Ovary (tissue), 10 donors: ENCODE measurements around the gene WRNIP1. TPM values are rescaled to one million over a fixed set of nuclear protein-coding genes. Genes with fewer than 3 reads are reported as not detected.

ENCODE experiments used
- DNase-seq, 5 donors: peaks; one replicate each; pipeline ENCODE4 v3.0.0-alpha.2; 2019 to 2020
- H3K27ac ChIP-seq, 2 donors: fragments of 200-600 bp; one replicate each; pipeline versions ENCODE4 v1.5.1 to v1.8.0; 2019 to 2022
- H3K27me3 ChIP-seq: fragments of 200-600 bp; one replicate; pipeline ENCODE4 v1.8.0; 2022
- H3K36me3 ChIP-seq: fragments of 200-600 bp; sonication (generic); one replicate; pipeline ENCODE4 v1.5.1; 2019
- H3K4me1 ChIP-seq: one replicate; pipeline ENCODE4 v1.8.1; 2013; ENCODE audit warnings: mild to moderate bottlenecking, moderate library complexity; ENCODE audit not compliant: insufficient read depth
- H3K4me3 ChIP-seq: fragments of 200-600 bp; sonication (generic); one replicate; pipeline ENCODE4 v1.5.1; 2017
- H3K9me3 ChIP-seq, 2 donors: fragments of 200-600 bp in 1 of 2; sonication (generic) in 1 of 2; one replicate each; pipeline versions ENCODE4 v1.5.1 to v1.8.1; 2013 to 2019; ENCODE audit warnings: mild to moderate bottlenecking in 1 of 2, moderate library complexity in 1 of 2
- CTCF ChIP-seq, 3 donors: fragments of 450-650 bp in 2 of 3; fragments of 200-600 bp in 1 of 3; IDR thresholded peaks; one replicate each; pipeline versions ENCODE4 v1.5.1 to v1.8.0; 2016 to 2022; ENCODE audit warnings: antibody characterized with exemption in 3 of 3, mild to moderate bottlenecking in 1 of 3
- EP300 ChIP-seq: sonication (generic); formaldehyde crosslinking; IDR thresholded peaks from one replicate; pipeline ENCODE4 v1.6.1; 2017; ENCODE audit warnings: antibody characterized with exemption
- POLR2A ChIP-seq: fragments of 450-650 bp; IDR thresholded peaks from one replicate; pipeline ENCODE4 v1.6.1; 2017; ENCODE audit warnings: antibody characterized with exemption, mild to moderate bottlenecking, moderate library complexity
- WGBS, 3 donors: extraction: QIAGEN DNeasy Blood & Tissue Kit in 1 of 3; methylation state at CpG; one replicate each; pipeline versions ENCODE4 v1.1.5 to v1.1.7; 2013 to 2017; 5-methylcytosine and 5-hydroxymethylcytosine counted together
- intact Hi-C, 4 donors: fragments of 100-400 bp; cut with DNase I; formaldehyde crosslinking; loops; one replicate each; pipeline versions ENCODE4 v1.11.0 to v1.15.1; 2022 to 2023
- long read RNA-seq, 3 donors: library from polyadenylated mRNA in 2 of 3; unstranded in 2 of 3; transcript quantifications; one replicate each; pipeline ENCODE4 v2.0.0 and lab custom pipeline, GENCODE V29; 2021 to 2026
- polyA plus RNA-seq, 2 donors: library from polyadenylated mRNA; stranded (reverse); fragments of 200-250 nt in 1 of 2; fragments of 350-450 nt in 1 of 2; fragmentation: Illumina TruSeq in 1 of 2; extraction: RNeasy Lipid Tissue Mini Kit (QIAGEN cat#74804) in 1 of 2; gene quantifications; one replicate each; pipeline ENCODE4 v1.2.3, GENCODE V29; 2013 to 2014
- total RNA-seq, 7 donors: library from RNA; depleted of rRNA in 2 of 7; stranded (reverse); fragments of >200 nt in 2 of 7; fragmentation: NEBNext Ultra II Directional in 3 of 7; extraction: Animal tissue kit (Norgen Biotek cat#: 25700) in 3 of 7; gene quantifications; one replicate each; pipeline versions ENCODE4 v1.1.0 to v1.2.4, GENCODE V29; 2016 to 2023
- donor health status: DM: no; HTN: no; CAD: no; lungs with moderate emphysema.
- donor health status: DM: no; HTN: no; CAD: no.
- donor health status: Bipolar disorder and iron deficiency.
- donor health status: DM: yes; HTN: yes; CAD: no.
- donor health status: DM: no; HTN: no; CAD: no.
- donor health status: DM: yes; HTN: yes; CAD: no.

WRNIP1 gene
- total RNA-seq (10 to 100 TPM; 30.4 to 73.4 (median 34.6) TPM), polyA plus RNA-seq (10 to 100 TPM; 33.9 to 39.5 TPM)
- long read RNA-seq, donor 1, partial matches to known transcripts, result 3 of 4 reads
- long read RNA-seq, donor 1, other reads (novel, unspliced or antisense), result 1 of 4 reads
- long read RNA-seq, donor 2, transcript WRNIP1-204 (7 exons, 2,670 nt), result major isoform, 13 of 14 reads
- long read RNA-seq, donor 2, partial matches to known transcripts, result 0 of 14 reads
- long read RNA-seq, donor 2, other reads (novel, unspliced or antisense), result 0 of 14 reads
- long read RNA-seq, donor 3, transcript WRNIP1-203 (7 exons, 2,595 nt), result minor isoform, 8 of 190 reads
- long read RNA-seq, donor 3, transcript WRNIP1-204 (7 exons, 2,670 nt), result major isoform, 170 of 190 reads
- long read RNA-seq, donor 3, partial matches to known transcripts, result 4 of 190 reads
- long read RNA-seq, donor 3, other reads (novel, unspliced or antisense), result 8 of 190 reads

- 0% methylated on average over 35 to 104 of the region's 104 CpGs for WGBS, 3 donors
- DNase-seq, result peak; percentile 98 to 99 (median 99)
- Histone ChIP-seq H3K9me3 (no peaks in the 10 kb centered on the region), H3K27me3 (no peaks in the 10 kb centered on the region), H3K4me1 (peaks cover 11% of the 10 kb centered on the region), H3K4me3 (peak within 1 kb of the TSS; percentile 53), H3K27ac (peak within 1 kb of the TSS; percentile 70 to 95), H3K36me3 (no peaks in the 10 kb centered on the region)
- intact Hi-C loops, result loop anchor here in 2 of 4 donors (10.0 kb wide), 3 partner anchors 289 to 1161 kb away; partner anchors contain the start of genes FOXC1 (in 1 of the 2) and GMDS (in 1 of the 2)
- TF ChIP-seq POLR2A (peak; percentile 60), EP300 (no peak), CTCF (IDR thresholded peaks at IDR 0.05) (peak; percentile 64 to 94 (median 93))
Measured at GRCh38 chr6:2765166-2765895, at the start of gene WRNIP1. WRNIP1 (plus strand) TSS chr6:2765393; CDS start chr6:2765623, 230 bp downstream.

- Histone ChIP-seq H3K27me3 (no peaks in the 10 kb centered on the region), H3K4me3 (no peak overlapping the region), H3K36me3 (no peaks in the 10 kb centered on the region), H3K4me1 (no peaks in the 10 kb centered on the region), H3K27ac (no peak overlapping the region), H3K9me3 (no peaks in the 10 kb centered on the region)
- WGBS, 3 donors, result 74 to 81% (median 79%) methylated on average over 5 of the region's 5 CpGs
- no peak for DNase-seq
- intact Hi-C loops, result no loop called here
- TF ChIP-seq EP300 (no peak), CTCF (IDR thresholded peaks at IDR 0.05) (no peak), POLR2A (no peak)
Measured at GRCh38 chr6:2715737-2716136, 49.5 kb upstream of the WRNIP1 start.

- TF ChIP-seq POLR2A, result no peak
- no peak for TF ChIP-seq EP300
- no peak for TF ChIP-seq CTCF (IDR thresholded peaks at IDR 0.05)
- Histone ChIP-seq H3K27me3 (no peaks in the 10 kb centered on the region), H3K4me1 (no peaks in the 10 kb centered on the region), H3K36me3 (no peaks in the 10 kb centered on the region), H3K4me3 (no peak overlapping the region), H3K9me3 (no peaks in the 10 kb centered on the region), H3K27ac (no peak overlapping the region)
- no peak for DNase-seq
- intact Hi-C loops, result no loop called here
- 81 to 91% (median 87%) methylated on average over 9 of the region's 9 CpGs for WGBS, 3 donors
Measured at GRCh38 chr6:2716936-2717700, 48.1 kb upstream of the WRNIP1 start.
